HG03060 (cell line): Measurements from ENCODE around the gene NFE2L3.
"Not testable (repeated sequence)": the region's sequence is repeated elsewhere in the genome, so short reads cannot be mapped to it uniquely, and the experiment has no call there.

Source experiments
- ATAC-seq: cut with Tn5 transposase; IDR thresholded peaks from one replicate; pipeline ENCODE4 v1.9.1; 2021; ENCODE audit warnings: low read depth, moderate number of reproducible peaks; ENCODE audit not compliant: unreplicated experiment

Gene NFE2L3

GRCh38 chr7:26165950-26166683, 14.1 kb downstream of the NFE2L3 start:
- ATAC-seq = no peak

DNA sequence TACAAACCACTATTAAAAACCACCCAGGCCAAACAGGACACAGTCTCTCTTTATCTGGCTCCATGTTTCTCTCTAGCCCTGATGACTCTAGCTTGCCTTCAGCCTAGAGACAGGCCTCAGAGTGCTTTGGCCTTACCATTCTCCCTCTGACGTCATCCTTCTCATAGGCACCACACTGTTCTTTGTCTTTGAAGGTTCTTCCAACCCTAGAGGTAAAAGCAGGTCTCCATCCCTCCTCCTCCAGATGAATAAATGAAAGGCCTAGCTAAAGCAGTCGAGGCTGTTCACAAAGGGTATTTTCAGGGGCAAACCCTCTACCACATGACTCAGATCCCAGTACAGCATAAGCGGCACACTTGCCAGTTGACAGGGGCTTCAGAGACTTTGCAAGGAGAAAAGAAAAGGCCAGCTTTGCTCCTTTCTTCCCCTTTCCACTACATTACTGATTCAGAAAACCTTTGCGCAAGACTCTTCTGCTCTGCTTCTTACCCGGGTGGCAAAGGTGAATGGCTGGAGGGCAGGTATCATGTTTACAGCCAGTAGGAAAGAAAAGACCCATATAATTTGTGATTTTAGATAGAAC, 14.8 kb downstream of the NFE2L3 start:
- ATAC-seq = no peak

- ATAC-seq = no peak
These were observed 15.4 kb downstream of the NFE2L3 start for GRCh38 chr7:26167303-26167934.

GRCh38 chr7:26168458-26169023, 16.5 kb downstream of the NFE2L3 start:
- no peak for ATAC-seq

DNA sequence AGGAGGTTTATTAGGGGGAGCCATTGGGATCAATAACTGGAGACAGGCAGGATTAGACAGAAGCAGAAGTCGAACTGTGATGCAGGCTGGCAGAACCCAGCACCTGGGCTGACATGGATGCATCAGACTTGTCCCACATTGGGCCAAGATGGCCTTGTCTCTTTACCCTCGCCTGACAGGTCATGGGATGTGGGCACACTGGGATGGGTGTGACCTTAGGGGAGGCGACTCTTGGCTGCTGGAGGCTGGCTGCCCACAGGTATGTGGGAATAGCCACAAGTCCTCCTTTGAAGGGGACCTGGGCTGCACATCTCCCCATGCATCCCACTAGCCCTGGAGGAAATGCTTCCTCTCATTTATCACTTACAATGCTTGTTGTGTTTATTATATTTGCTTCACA, 17.3 kb downstream of the NFE2L3 start:
- ATAC-seq = no peak

GRCh38 chr7:26170663-26171062, 18.7 kb downstream of the NFE2L3 start:
- no peak for ATAC-seq

GRCh38 chr7:26171601-26172000, 19.6 kb downstream of the NFE2L3 start:
- ATAC-seq = no peak

- ATAC-seq = no peak
These were observed 20.1 kb downstream of the NFE2L3 start for GRCh38 chr7:26172048-26172447.

DNA sequence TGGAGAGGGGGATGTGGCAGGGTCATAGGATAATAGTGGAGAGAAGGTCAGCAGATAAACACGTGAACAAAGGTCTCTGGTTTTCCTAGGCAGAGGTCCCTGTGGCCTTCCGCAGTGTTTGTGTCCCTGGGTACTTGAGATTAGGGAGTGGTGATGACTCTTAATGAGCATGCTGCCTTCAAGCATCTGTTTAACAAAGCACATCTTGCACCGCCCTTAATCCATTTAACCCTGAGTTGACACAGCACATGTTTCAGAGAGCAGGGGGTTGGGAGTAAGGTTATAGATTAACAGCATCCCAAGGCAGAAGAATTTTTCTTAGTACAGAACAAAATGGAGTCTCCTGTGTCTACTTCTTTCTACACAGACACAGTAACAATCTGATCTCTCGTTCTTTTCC, 23.9 kb downstream of the NFE2L3 start:
- ATAC-seq = not testable (repeated sequence)

GRCh38 chr7:26176696-26177095, 24.7 kb downstream of the NFE2L3 start:
- ATAC-seq = not testable (repeated sequence)

- ATAC-seq = not testable (repeated sequence)
These were observed 25.3 kb downstream of the NFE2L3 start for GRCh38 chr7:26177269-26177668.

DNA sequence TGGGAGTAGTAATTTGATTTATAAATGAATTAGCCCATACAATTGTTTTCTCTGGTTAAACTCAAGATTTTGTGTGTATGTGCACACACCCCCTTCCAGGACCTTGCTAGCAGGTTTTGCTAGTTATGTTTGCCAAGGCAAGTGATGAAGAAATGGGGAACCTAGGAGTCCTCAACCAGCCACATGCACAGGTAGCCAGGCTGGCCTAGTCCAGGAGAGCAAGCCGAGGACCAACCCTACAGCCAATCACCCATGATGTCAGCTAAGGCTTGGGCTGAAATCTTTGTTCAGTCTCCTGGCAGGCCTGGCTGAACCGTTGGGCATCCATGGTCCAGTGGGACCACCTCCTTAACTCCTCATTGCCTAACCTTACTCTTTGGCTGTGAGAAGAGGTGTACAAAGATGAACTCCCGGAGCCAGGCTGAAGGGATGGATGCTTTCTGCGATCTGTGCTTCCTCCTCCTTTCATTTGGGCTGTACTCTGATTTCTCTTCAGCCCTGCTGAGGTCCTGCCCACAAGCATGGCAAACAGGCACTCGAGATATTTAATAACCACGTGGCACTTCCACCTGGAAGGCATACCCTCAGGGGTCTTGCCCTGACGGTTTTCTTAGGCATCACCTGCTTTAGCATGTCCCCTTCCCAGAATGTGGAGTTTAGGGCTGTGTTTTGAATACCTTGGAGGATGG, 26.4 kb downstream of the NFE2L3 start:
- no peak for ATAC-seq

GRCh38 chr7:26179422-26179821, 27.4 kb downstream of the NFE2L3 start:
- no peak for ATAC-seq

DNA sequence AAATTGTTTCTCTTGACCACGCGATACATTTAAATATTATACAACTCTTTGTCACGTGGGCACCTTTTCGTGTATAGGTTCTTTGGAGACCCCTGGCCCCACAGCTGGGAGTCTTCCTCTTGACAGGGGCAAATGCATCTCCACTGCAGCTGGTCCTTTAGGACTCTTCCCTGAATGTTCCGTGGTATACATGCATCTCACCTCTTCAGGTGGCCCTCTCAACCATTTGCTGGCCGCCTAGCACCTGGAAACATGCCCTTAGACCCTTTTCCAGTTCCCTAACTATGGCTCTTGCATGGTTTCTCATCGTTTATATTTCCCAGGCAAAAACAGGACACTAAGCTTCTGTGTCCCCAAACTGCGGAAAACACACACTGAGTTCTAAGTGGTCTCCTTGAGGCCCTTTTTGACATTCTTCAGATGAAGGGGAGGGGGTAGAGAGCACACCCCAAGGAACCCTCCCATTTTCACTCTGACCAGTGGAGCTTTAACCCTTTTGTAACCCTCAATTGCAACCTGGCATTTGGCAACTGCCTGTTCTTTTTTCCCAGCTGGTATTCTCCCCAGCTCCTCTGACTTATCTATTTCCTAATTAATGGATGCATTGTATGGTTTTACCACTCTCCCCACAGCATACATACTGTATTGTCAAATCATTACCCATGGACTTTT, 28.0 kb downstream of the NFE2L3 start:
- ATAC-seq = no peak

GRCh38 chr7:26180792-26181198, 28.8 kb downstream of the NFE2L3 start:
- ATAC-seq = no peak

- no peak for ATAC-seq
These were observed 29.7 kb downstream of the NFE2L3 start for GRCh38 chr7:26181474-26182227.

- no peak for ATAC-seq
These were observed 30.3 kb downstream of the NFE2L3 start for GRCh38 chr7:26182283-26182682.

DNA sequence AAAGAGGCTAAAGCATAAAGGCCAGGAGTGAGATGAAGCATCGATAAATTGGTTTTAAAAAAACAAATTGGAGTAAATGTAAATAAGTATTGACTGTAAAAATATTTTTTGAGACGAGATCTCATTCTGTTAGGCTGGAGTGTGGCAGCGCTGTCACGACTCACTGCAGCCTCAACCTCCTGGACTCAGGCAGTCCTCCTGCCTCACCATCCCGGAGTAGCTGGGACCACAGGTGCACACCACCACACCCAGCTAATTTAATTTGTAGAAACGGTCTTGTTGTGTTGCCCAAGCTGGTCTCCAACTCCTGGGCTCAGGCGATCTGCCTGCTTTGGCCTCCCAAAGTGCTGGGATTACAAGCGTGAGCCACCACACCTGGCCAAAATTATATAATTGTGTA, 30.7 kb downstream of the NFE2L3 start:
- ATAC-seq = no peak

DNA sequence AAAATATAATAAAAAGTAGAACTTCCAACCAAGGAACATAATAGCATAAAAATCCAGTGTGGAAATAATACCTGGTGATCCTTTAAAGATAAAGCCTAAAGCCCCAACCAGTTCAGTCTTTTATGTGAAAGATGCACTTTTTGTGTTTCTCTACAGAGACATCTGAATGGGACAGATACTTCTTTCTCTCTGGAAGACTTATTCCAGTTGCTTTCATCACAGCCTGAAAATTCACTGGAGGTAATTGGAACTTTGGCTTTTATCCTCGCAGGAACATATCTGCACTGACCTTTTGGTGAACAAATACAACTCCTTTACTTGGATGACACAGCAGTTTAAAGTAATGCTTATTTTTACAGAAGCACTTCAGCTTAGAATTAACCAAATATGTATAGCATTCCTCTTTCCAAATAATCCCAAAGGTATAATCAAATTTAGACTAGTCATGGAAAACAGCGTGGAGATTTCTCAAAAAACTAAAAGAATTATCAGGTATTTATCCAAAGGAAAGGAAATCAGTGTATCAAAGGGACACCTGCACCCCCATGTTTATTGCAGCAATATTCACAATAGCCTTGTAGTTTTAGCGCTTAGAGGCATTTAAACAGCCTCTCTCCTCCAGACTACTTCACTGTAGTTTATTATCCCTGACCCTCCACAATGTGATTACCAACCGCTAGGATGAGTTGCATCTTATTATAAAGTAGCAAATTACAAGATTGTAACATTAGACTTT, 31.7 kb downstream of the NFE2L3 start:
- ATAC-seq = no peak
